NCI-H1092 (cell line): ENCODE measurements around the gene MAP4K3.
"Not testable (repeated sequence)": the region's sequence is repeated elsewhere in the genome, so short reads cannot be mapped to it uniquely, and the experiment has no call there.

Experiments used
- DNase-seq: peaks from one replicate; lab custom pipeline; 2025; lab: John Stamatoyannopoulos, UW

The MAP4K3 gene

DNA sequence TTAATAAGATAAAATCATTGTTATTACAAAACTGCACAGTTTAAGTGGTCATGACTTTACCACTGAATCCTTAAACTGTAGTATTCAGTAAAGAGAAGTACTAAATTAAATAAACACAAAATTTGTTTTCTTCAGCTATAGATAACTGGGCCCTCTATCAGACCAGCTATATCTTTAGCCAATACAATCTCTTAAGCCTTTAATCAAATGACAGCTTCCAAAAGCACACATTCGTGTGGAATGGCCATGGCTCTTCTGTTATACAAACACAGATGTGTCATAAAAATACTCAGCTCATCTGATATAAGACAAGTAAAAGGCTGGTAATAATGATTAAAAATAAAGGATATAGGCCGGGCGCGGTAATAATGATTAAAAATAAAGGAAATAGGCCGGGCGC is 135.7 kb downstream of the MAP4K3 start:
- no peak for DNase-seq

DNA sequence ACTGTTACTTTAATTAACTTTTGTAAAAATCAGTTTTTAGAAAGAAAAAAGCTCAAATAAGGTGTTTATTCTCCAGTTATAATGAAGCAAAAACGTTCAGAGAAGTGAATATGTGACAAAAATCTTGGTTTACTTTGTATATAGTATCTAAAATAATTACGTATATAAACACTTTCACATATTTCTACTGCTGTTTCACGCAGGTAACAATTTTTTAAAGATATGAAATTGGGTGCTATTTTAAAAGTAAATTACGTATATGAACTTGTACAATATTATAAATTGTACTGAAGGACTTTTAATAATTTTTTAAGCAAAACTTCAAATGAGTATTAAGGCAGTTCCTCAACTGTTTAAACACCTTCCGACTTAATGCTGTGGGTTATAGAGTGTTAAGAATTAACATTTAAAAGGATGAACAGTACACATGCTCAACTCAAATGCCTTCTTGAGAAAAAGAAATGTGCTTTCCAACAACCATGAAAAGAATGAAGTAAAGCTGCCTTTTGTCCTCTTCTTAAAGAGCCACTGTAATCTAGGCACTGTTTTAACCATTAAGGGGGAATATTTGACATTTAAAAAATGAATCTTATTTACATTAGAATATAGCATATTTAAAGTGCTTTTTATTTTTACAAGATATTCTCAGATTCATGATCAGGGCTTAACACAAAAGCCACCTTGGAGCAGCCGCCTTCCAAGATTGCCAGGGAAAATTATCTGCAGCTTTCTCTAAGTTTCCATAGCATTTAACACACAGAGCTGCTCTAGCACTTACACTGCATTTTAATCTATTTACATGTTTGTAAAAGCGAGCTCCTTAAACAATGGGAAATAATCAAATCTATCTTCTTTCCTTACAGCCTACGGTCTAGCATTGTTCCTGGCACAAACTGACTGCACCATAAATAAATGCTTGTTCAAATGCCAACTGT is 136.8 kb downstream of the MAP4K3 start:
- DNase-seq = no peak

DNA sequence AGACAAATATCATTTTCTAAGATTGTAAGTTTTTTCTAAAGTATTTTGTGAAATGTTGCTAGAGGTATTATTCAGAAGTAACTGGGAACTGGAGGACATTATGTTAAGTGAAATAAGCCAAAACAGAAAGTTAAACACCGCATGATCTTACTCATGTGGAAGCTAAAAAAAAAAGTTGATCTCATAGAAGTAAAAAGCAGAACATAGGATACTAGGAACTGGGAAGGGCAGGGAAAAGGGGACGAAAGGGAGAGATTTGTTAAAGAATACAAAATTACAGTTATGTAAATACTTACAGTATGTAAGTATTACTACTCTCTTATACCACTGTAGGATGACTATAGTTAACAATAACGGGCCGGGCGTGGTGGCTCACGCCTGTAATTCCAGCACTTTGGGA is 146.7 kb downstream of the MAP4K3 start:
- no peak for DNase-seq

DNA sequence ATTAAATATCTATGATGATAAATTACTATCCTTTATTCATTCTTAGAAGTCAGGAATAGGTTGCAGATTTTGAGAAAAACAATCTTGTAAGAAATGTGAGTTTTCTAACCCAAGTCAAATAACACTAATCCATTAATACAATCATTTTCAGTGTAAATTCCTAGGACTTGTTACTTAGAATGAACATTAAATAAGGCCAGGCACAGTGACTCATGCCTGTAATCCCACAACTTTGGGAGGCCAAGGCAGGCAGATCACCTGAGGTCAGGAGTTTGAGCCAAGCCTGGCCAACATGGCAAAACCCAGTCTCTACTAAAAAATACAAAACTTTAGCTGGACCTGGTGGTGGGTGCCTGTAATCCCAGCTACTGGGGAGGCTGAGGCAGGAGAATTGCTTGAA is 147.5 kb downstream of the MAP4K3 start:
- no peak for DNase-seq

DNA sequence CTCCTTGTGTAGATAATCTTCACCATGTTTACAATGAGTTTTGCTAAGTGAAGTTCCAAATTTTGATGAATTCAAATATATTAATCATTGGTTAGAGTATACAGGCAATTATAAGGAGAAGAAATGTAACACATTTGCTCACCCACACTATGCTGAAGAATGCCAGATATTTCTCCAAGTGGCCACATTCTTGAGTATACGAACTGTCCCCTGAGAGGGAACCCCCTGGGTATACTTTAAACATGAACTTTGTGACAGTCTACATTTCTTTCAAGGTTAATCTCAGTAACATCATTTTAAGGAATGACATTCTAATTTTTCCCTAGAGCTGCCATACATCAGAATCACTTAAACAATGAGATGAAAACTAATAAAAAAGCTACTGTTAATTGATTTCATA is 153.5 kb downstream of the MAP4K3 start:
- DNase-seq = no peak

DNA sequence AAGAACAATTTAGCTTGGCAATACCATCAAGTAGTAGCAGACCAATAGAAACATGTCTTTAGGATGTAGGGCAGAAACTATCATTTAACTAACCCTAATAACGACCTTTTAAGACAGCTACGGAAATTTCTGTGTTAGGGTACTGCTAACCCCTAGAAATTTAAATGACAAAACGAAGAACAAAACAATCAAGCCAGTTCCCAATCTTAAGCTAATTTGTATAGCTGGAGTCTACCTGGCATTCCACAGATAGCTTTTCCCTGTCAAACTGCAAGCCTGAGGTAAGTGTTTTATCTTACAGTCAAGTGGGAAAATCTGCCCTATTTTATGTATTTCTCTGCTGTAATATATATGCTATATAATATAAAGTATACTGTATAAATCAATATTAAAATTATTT is 155.7 kb downstream of the MAP4K3 start:
- DNase-seq = no peak

DNA sequence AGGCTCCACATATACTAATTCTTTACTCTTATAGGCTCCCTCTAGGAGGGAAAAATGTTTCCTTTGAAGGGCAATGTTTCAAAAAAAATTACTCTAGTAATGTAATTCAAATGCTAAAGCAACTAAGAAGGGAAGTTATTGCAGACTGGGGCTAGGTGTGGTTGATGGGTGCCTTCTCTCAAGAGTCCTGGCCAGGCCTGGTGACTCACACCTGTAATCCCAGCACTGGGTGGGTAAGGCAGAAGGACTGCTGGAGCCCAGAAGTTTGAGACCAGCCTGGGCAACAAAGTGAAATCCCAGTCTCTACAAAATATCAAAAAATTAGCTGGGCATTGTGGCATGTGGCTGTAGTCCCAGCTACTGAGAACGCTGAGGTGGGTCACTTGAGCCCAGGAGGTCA is 162.1 kb downstream of the MAP4K3 start:
- DNase-seq = no peak

DNA sequence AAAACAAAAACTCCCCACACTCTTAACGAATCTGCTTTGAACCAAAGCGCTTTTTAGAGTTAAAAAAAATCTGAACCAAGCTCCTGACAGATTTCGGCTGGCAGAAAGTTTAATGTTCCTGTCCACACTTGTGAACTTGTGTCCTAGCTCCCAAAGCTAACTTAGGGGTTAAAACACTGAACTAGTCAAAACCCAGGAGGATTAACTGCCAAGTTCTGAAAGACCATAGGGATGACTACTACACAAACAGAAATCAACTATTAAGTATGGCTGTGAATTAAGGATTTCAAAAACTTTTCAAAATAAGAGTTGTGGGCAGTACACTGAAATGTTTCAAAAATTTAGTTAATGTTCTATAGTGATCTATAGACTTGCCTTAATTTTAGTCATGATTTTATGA is 167.1 kb downstream of the MAP4K3 start:
- DNase-seq = no peak

DNA sequence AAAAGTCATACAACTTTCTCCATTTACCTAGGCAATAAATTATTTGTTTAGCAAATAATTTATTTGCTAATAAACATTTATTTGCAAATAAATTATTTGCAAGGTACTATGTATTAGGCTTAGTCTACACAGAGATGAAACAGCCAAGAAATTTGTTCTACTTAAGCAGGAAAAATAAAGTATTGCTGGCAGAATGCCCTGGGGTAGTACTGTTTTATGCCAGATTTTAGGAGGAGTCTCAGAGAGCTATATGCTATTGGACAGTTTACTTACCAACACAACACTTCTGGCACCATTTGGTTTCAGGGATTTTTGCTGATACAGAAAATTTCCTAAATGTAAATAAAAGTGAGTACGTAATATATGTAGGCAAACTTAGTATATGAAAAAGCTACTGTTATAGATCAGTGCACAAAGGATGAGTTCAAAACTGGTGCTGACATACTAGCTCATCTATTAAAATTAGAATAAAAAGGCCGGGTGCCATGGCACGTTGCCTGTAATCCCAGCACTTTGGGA is 170.1 kb downstream of the MAP4K3 start:
- no peak for DNase-seq

DNA sequence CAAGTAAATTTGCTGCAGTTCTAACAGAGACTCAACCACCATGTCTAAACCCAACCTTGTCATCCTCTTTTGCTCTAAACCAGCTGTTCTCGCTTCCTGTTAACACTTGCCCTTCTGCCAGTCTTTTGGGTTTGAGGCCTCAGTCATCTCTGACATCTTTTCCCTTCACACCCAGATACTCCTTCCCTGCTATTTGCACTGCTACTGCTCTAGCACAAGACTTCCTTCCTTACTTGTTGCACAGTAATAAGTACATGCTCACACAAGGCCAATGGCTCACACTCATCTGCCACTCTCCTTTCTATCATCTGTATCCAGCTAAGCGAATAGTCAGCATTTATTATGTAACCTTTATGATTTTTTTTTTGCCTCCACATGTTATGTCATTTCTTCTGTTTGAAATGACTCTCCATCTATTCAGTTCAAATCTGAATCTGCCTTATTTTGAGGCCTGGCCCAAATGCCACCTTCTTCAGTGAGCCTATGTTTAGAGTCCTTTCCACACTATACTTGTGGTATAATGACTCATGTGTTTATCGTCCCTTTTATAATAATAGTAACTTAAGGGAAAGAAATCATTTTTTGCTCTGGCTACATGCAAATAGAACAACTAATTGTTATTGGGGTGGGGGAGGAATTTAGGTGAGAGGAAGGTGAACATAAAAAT is 170.8 kb downstream of the MAP4K3 start:
- DNase-seq = no peak

DNA sequence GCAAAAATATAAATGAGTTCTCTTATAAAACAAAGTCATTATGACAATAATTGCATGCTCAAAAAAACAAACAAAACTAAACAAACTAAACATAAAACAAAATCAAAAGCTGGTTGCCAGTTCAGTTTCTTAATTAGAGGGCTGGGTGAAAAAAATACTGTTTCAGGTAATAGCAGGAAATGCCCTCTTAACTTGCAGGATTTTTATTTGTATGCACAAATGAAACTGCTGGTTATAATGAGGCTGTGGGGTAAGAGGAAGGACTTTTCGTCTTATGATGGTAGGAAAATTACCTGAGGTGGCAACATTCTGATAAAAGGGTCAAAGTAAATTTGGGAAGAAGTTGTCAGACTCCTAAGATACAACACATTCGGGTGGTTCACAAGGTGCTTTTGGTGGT is 171.8 kb downstream of the MAP4K3 start:
- no peak for DNase-seq

DNA sequence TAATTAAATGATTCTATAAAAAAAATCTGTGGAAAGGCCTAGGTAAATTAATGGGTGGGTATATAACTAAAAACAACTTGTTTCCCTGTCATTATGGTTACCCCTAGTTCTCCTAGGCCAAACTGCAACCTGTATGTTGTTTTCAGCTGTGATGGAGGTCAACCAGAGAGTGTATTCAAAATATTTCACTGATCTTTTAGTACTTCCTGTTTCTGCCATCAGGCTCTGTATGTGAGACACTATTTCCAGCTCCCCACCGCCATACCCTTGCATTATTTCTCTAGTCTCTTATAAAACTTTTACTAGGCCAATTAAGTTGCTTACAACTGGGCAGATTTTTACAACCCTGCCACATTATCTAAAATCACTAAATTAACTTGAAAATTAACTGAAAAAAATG is 172.4 kb downstream of the MAP4K3 start:
- DNase-seq = no peak

DNA sequence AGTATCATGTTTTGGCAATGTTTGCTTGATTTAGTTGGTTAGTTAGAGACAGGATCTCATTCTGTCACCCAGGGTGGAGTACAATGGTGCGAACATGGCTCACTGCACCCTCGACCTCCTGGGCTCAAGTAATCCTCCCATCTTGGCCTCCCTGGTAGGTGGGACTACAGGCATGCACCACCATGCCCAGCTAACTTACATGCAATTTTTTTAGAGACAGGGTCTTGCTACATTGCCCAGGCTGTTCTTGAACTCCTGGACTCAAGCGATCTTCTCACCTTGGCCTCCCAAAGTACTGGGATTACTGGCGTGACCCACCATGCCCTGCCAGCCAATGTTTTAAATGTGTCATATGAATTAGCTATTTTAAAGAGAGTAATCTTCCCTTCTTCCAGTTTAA is 177.0 kb downstream of the MAP4K3 start:
- no peak for DNase-seq

DNA sequence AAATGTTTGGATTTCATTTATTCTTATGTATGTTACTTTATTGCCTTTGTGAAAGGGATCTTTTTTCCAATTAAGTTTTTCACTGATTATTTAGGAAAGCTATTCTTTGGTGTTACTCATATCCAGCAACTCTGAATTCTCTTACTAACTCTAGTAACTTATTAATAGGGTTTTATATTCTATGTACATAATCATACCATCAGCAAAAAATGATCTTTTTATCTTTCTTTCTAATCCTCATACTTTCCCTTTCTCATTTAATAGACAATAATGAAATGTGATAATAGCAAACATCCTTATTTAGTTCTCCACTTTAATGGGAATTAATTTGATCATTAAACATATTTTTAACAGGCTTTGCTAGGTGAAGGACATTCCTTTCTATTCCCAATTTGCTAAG is 181.0 kb downstream of the MAP4K3 start:
- no peak for DNase-seq

DNA sequence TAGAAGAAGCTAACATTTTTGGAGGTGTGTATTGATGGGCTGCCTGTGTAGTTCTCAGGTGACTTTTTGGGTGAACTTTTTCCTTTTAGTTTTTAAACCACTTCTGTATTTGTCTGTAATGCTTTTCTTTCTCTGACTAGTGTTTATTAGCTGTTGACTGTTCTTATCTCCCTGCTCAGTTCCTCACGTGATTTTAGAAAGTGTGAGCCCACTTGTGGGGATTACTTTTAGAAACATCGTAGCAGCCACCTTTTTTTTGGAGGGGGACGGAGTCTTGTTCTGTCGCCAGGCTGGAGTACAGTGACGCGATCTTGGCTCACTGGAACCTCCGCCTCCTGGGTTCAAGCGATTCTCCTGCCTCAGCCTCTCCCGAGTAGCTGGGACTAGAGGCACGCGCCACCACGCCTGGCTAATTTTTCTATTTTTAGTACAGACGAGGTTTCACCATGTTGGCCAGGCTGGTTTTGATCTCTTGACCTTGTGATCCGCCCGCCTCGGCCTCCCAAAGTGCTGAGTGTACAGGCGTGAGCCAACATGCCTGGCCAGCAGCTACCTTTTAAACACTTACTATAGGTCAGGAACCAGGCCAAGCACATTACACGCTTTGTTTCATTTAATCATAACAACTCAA is 184.1 kb downstream of the MAP4K3 start:
- DNase-seq = no peak

DNA sequence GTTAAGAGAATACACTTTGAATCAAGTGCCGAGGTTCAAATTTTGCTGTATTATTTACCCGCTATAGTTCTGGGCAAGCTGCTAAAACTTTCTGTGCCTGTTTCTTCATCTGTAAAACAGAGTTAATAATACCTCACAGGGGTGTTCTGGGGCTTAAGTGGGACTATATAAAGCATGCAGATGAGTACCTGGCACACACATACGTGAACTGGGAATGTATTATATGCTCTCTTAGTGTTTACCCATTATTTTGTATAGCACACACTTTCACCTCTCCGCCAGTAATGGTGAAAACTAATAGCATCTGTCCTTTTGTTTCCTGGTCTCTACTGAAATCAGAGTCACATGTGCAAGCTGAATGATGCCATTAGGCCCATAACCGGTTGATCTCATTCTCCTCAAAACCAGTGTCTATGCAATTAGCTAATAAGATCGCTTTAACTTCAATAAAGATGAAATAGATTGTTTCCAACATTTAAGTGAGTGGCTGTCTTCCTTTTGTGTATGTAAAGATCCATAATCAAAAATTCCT is 189.5 kb downstream of the MAP4K3 start:
- DNase-seq = peak; percentile 81

DNA sequence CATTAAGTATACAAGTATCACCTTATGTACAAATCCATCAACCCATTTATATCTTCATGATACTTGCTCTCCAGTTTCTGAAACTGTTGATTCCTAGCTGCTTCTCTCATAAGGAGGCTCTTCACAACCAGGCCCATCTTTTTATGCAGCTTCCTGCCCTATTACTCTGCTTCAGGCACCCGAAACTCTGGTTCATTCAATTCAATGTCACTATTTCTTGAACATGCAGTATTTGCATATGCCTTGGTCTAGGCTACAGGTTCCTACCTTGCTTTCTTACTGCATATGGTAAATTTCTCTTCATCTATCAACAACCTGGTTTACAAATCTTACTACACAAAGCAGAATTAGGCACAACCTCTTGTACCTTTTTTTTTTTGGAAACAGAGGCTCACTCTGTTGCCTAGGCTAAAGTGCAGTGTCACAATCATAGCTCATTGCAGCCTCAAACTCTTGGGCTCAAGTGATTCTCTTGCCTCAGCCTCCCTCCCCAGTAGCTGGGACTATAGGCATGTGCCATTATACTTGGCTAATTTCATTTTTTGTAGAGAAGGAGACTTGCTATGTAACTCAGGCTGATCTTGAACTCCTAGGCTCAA is 190.6 kb downstream of the MAP4K3 start:
- DNase-seq = no peak

DNA sequence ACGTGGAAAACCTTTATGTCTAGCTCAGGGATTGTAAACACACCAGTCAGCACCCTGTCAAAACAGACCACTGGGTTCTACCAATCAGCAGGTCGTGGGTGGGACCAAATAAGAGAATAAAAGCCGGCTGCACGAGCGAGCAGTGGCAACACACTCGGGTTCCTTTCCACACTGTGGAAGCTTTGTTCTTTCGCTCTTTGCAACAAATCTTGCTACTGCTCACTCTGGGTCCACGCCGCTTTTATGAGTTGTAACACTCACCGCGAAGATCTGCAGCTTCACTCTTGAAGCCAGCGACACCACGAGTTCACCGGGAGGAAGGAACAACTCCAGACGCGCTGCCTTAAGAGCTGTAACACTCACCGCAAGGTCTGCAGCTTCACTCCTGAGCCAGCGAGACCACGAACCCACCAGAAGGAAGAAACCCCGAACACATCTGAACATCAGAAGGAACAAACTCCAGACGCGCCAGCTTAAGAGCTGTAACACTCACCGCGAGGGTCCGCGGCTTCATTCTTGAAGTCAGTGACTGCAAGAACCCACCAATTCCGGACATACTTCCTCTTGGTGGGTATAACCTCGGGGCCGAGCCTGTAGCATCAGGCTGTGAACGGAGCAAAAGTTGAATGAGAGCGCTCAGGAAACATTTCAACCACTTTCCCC is 192.0 kb downstream of the MAP4K3 start:
- DNase-seq = not testable (repeated sequence)

DNA sequence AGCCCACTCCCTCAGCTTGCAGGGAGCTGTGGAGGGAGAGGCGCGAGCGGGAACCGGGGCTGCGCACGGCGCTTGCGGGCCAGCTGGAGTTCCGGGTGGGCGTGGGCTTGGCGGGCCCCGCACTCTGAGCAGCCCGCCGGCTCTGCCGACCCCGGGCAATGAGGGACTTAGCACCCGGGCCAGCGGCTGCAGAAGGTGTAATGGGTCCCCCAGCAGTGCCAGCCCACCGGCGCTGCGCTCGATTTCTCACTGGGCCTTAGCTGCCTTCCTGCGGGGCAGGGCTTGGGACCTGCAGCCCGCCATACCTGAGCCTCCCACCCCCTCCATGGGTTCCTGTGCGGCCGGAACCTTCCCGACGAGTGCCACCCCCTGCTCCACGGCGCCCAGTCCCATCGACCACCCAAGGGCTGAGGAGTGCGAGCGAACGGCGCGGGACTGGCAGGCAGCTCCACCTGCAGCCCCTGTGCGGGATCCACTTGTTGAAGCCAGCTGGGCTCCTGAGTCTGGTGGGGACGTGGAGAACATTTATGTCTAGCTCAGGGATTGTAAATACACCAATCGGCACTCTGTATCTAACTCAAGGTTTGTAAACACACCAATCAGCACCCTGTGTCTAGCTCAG is 192.7 kb downstream of the MAP4K3 start:
- not testable (repeated sequence) for DNase-seq

DNA sequence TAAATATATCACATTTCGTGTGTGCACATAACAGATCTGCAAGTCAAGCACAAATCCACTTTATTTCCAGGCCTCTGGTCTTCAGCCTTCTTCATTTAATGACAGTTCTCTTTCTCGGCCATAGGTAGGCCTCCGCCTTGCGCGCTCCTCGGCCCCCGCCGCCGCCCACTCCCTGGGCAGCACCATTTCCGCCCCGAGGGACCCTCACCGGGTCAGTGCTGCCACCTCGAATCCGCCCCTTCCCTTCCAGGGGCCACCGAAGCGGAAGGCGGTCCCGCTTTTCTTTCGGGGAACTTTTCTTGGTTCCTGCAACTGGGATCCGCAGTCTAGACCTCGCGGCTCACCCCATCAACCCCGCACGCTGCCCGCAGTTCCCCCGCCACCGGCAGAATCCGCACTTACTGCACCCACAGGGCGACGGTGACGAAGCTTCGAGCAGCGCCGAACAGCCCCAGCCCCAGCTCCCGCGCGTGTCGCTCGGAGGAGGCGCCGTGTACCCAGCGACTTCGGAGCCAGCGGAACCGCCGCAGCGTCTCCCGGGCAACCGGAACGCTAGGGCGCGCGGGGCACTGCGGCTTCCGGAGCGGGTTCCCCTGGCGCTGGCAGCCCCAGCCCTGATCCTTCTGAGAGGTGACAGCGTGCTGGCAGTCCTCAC is 193.5 kb downstream of the MAP4K3 start, which contains the start of gene CDKL4:
CDKL4 (minus strand) TSS at position 502 of the 655 bp plus-strand sequence.
- no peak for DNase-seq
